Urothelium cell line (cell line): ENCODE measurements around the gene UBE2N.
A peak's percentile ranks its signal among the peaks of the same experiment; 100 is the strongest.
"Not testable (repeated sequence)": the region's sequence is repeated elsewhere in the genome, so short reads cannot be mapped to it uniquely, and the experiment has no call there.

Source experiments
- DNase-seq: peaks from one replicate; pipeline ENCODE4 v3.0.0; 2011; ENCODE audit warnings: low spot score, mixed read lengths
- FAIRE-seq: peaks from 2 replicates; lab custom pipeline; 2011; peaks lifted over from hg19 to GRCh38; lab: Jason Lieb, UNC

Gene UBE2N

GRCh38 chr12:93447555-93448290 is 6.0 kb upstream of the UBE2N start:
- FAIRE-seq (no peak), DNase-seq (no peak)

DNA sequence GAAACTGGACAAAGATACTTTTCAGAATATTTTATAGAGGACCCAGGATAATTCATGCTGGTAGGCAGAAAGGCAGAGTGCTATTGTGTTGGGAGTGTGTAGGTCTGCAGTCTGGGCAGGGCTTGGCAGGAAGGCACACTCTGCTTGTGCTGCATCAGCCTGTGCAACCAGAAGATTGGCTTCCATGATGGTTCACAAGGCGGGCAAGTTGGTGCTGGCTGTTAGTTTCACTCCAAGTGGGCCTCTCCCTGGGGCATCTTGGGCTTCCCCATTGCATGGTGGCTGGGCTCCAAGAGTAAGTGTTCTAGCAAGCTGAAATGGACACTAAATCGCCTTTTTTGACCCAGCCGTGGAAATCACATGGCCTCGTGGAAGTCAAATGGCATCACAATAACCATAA is 1.8 kb upstream of the UBE2N start:
- FAIRE-seq: no peak
- DNase-seq: no peak

DNA sequence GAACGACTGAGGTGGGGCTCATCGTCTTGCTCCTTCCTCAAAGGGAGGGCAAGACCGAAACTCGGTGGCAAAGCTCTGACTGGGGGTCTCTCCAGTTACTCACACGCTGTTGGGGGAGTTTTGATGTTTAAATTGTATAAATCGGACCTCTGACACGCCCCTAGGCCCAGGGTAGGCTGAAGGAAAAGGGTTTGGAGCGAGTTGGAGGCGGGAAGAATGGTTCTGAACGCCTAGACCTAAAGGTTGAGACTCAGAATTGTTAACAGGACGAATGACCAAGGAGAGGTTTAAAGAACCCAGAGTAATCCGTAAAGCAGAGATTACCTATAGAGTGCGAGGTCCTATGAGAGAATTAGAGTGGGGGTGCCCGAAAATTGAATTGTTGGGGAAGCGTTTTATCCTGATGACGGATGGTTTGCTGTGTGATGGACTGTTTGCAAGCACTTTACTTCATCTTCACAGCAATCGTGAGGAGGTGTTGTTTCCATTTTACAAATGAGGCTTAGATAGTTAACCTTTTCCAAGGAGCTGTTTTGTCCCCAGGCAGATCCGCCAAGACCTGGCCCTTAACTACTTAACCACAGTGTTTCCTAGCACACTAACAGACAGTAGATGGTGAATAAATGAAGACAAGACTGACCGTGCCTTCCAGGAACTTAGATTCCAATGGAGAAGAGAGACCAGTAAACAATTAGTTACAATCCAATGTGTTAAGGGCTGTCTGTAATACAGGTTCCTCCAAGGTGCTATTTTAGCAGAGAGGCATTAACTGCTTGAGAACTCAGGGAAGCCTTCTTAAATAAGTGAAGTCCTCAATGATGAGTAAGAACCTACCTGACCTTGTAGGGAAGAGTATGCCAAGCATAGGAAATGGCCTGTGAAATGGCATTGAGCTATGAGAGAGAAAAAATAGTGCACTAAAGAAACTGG is 929 bp upstream of the UBE2N start:
- no peak for FAIRE-seq
- DNase-seq: no peak

GRCh38 chr12:93441081-93441616 is 598 bp downstream of the UBE2N start:
- FAIRE-seq: no peak
- peak; percentile 11 for DNase-seq

DNA sequence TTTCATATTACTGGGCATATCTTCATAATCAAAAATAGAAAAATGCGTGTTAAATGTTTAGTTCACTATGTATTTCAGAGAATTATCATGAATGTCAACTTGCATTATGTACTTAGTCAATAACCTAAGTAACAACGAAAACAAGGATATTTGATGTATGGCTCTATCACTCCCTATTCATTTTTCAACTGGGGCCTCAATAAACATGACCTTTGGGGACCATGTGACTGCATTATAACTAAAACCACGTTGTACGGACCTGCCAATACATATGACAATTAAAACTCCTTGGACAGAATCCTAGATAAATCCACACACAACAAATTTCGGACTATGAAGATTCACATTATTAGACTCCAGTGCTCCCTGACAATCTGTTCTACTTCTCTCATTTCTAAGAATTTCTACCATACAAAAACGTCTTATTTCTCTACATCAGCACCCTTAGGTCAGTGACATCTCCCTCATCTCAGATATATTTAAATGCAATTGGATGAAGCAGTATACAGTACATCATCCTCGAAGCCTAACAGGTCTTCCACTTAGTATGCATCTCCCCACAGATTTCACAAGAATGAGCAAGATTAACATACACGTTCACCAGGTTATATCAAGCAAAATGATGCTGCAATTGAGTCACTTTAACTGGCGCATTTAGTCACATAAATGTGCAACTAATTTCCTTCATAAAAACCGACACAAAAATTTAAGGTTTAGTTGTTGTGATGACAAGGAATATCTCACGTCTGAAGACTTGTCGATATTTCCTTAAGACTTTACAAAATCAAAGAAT is 1.5 kb downstream of the UBE2N start:
- FAIRE-seq (no peak), DNase-seq (no peak)

DNA sequence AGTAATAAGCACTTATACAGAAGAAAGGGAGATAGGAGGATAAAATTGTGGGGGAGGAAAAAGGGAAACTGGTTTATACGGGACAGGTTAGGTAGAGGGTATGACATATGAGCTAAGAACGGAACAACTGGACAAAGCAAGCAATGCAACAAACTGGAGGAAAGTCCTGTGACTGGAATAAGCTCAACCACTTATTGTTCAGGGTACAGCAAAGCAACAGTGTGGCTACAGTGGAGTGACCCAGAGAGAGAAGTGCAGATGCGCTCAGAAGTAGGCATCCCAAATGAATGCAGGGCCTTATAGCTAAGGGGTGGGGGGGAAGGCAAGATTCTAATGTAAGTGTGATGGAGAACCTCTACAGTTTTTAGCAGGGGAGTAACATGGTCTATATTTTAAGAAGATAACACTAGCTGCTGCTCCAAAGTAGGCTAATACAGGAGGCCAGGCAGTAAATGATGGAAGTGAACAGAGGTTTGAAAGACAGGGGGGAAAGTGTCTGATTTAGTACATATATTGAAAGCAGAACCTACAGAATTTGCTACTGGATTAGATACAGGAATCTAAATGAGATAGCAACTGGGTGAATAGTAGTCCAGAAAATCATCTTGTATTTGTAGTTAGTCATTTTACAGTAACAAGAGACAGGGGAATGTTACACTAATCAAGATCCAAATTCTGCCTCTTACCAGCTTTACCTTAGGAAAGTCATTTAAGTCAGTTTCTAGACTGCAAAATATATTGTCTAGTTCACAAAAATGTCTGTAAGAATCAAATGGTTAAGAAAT is 3.3 kb downstream of the UBE2N start:
- no peak for FAIRE-seq

DNA sequence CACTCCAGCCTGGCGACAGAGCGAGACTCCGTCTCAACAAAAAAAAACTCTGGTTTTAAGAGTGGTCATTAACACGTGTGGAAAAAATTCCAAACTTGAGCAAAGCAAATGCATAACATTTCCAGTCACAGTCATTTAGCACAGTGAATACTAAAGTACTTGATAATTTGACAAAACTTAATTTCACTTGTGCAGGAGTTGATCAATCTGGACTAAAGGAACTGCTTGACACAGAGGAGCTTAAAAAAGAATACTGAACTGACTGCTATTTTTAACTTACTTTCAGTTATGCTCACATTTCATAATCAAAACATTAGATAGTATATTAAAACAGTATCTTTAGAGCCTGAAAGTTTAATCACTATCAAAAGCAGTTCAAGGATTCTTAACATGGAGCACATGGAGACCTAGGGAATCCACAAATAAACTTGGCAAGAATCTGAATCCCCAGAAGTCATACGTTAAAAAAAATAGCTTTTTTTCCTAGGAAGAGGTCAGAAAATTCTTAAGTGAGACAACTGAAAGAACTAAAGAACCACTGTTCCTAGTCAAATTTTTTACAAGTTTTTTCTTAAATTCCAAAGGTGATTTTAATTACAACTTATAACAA is 7.4 kb downstream of the UBE2N start:
- DNase-seq (no peak), FAIRE-seq (no peak)

More for the DNA sequence above, 3.3 kb downstream of the UBE2N start:
- DNase-seq: no peak

DNA sequence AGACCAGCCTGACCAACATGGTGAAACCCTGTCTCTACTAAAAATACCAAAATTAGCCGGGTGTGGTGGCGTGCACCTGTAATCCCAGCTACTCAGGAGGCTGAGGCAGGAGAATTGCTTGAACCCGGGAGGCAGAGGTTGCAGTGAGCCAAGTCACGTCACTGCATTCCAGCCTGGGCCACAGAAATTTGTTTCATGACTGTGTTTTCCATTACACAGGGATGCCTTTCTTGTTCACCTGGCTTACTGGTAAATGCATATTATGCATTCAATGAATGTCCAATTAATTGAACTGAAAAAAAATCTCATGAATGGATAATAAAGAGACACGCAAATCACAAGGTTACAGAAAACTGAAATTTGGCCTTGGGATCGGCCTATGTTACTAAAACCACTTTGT is 9.7 kb downstream of the UBE2N start:
- not testable (repeated sequence) for DNase-seq, FAIRE-seq

- no peak for DNase-seq
- no peak for FAIRE-seq
These were observed 11.5 kb downstream of the UBE2N start for GRCh38 chr12:93430280-93430679.

- DNase-seq (no peak), FAIRE-seq (no peak)
These were observed 11.9 kb downstream of the UBE2N start for GRCh38 chr12:93429852-93430251.

DNA sequence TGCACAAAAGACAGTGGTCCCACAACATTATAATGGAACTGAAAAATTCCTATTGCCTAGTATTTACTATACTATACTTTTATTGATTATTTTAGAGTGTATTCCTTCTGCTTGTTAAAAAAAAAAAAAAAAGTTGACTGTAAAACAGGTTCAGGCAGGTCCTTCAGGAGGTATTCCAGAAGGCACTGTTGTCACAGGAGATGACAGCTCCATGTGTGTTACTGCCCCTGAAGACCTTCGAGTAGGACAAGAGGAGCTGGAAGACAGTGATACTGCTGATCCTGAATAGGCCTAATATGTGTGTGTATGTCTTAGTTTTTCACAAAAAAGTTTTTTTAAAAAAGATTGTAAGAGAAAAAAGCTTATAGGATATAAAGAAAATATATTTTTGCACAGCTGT is 12.3 kb downstream of the UBE2N start:
- no peak for DNase-seq
- no peak for FAIRE-seq

DNA sequence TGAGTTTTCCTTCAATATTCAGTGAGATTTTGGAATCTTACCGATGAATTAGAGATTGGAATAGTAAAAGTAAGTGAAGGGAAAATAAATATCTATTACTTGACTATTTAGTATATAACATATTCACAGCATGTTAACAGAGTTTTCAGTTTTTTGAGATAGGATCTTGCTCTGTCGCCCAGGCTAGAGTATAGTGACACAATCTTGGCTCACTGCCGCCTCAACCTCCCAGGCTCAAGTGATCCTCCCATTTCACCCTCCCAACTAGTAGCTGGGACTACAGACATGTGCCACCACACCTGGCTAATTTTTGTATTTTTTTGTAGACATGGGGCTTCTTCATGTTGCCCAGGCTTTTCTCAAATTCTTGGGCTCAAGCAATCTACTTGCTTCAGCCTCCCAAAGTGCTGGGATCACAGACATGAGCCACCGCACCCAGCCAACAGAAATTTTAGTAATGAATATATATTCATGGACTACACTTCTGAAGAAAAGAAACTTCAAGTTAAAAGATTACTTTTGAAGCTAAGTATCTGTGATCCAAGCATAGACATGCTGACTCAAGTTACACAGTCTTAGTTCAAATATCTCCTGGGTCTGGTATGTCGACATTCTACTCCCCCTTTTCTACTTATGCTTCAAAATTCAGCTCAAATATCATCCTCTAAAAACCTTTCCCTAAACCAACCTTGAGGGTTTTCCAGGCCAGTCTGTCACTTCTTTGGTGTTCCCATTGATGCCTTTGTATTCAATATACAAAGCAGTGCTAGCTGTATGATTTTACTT is 13.8 kb downstream of the UBE2N start:
- no peak for FAIRE-seq

GRCh38 chr12:93426412-93426805 is 15.3 kb downstream of the UBE2N start:
- FAIRE-seq: no peak
- no peak for DNase-seq

More for the DNA sequence above, 13.8 kb downstream of the UBE2N start:
- DNase-seq: no peak

- DNase-seq: no peak
- FAIRE-seq: no peak
These were observed 15.9 kb downstream of the UBE2N start for GRCh38 chr12:93425736-93426411.

GRCh38 chr12:93422050-93422449 is 19.7 kb downstream of the UBE2N start:
- FAIRE-seq: no peak
- no peak for DNase-seq

GRCh38 chr12:93419388-93420034 is 22.2 kb downstream of the UBE2N start:
- FAIRE-seq (no peak), DNase-seq (peak; percentile 10)

DNA sequence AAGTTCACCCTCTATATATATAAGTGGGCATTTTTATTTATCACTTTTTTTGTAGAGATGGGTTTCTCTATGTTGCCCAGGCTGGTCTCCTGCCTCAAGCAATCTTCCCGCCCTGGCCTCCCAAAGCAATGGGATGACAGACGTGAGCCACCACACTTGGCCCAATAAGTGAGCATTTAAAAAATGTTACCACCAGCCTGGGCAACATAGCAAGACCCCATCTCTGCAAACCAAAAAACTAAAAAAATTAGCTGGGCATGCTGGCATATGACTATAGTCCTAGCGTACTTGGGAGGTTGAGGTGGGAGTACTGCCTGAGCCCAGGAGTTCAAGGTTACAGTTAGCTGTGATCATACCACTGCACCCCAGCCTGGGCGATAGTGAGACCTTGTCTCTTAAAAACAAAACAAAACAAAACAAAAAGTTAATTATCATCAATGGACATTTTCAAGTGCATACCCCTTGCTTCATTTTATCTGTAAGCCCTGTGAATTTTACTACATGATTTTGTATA is 23.7 kb downstream of the UBE2N start:
- no peak for DNase-seq
- FAIRE-seq: no peak
